Measurements from ENCODE around the gene CDKL2.
"Not testable (repeated sequence)": the region's sequence is repeated elsewhere in the genome, so short reads cannot be mapped to it uniquely, and the experiment has no call there.

Gene CDKL2

GRCh38 chr4:75666299-75666698 lies 36.0 kb upstream of the CDKL2 start:
- Histone ChIP-seq H3K27ac (no peak overlapping the region), H3K4me2 (no peak overlapping the region), H3K27me3 (no peaks in the 10 kb centered on the region), H4K20me1 (peaks cover 100% of the 10 kb centered on the region), H3K4me1 (peaks cover 41% of the 10 kb centered on the region), H3K9me3 (no peaks in the 10 kb centered on the region), H3K36me3 (peaks cover 47% of the 10 kb centered on the region), H3K9ac (no peak overlapping the region), H3K4me3 (no peak overlapping the region)
- TF ChIP-seq Cebpa-rat (IDR thresholded peaks at IDR 0.05), result no peak

DNA sequence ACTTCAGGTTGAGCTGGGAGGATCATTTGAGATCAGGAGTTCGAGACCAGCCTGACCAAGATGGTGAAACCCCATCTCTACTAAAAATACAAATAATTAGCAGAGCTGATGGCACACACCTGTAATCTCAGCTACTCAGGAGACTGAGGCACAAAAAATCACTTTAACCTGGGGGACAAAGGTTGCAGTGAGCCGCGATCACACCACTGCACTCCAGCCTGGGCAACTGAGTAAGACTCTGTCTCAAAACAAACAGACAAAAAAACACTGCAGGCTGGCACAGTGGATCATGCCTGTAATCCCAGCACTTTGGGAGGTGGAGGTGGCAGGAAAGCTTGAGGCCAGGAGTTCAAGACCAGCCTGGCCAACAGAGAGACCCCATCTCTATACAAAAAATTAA lies 34.3 kb upstream of the CDKL2 start:
- not testable (repeated sequence) for H3K4me3 ChIP-seq, H3K9me3 ChIP-seq, H3K27me3 ChIP-seq, H3K27ac ChIP-seq, H3K4me2 ChIP-seq, H3K9ac ChIP-seq
- Histone ChIP-seq H4K20me1 (peaks cover 100% of the 10 kb centered on the region), H3K36me3 (peaks cover 56% of the 10 kb centered on the region), H3K4me1 (peaks cover 24% of the 10 kb centered on the region)

GRCh38 chr4:75662626-75663025 lies 32.3 kb upstream of the CDKL2 start:
- no peaks in the 10 kb centered on the region for H3K9me3 ChIP-seq
- peaks cover 6% of the 10 kb centered on the region for H3K4me1 ChIP-seq
- no peak overlapping the region for H3K27ac ChIP-seq
- no peaks in the 10 kb centered on the region for H3K27me3 ChIP-seq
- H3K4me2 ChIP-seq, result no peak overlapping the region
- no peak for TF ChIP-seq Cebpa-rat (IDR thresholded peaks at IDR 0.05)
- no peak overlapping the region for H3K4me3 ChIP-seq
- peaks cover 75% of the 10 kb centered on the region for H3K36me3 ChIP-seq
- H3K9ac ChIP-seq, result no peak overlapping the region
- H4K20me1 ChIP-seq, result peaks cover 100% of the 10 kb centered on the region

DNA sequence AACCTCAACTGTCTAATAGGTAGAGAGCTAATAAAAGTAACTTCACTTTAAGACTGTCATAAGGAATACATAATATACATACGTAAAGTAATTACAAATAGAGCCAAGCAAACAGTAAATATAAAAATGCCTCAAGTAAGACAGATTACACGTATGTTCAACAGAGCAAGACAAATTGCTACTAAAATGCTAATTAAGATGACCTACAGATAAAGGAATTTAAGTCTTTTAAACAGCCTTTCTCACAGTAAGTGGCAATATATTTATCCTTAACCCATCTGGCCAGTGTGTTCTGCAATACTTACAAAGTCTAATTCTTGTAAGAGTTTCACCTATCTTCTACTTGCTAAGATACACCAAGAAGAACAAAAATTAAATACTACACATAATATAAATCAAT lies 30.2 kb upstream of the CDKL2 start:
- Histone ChIP-seq H3K4me2 (no peak overlapping the region), H3K4me3 (no peak overlapping the region), H3K9me3 (no peaks in the 10 kb centered on the region), H3K36me3 (peaks cover 90% of the 10 kb centered on the region), H3K4me1 (no peaks in the 10 kb centered on the region), H3K27me3 (no peaks in the 10 kb centered on the region), H4K20me1 (peaks cover 99% of the 10 kb centered on the region), H3K27ac (no peak overlapping the region), H3K9ac (no peak overlapping the region)
- no peak for TF ChIP-seq Cebpa-rat (IDR thresholded peaks at IDR 0.05)

DNA sequence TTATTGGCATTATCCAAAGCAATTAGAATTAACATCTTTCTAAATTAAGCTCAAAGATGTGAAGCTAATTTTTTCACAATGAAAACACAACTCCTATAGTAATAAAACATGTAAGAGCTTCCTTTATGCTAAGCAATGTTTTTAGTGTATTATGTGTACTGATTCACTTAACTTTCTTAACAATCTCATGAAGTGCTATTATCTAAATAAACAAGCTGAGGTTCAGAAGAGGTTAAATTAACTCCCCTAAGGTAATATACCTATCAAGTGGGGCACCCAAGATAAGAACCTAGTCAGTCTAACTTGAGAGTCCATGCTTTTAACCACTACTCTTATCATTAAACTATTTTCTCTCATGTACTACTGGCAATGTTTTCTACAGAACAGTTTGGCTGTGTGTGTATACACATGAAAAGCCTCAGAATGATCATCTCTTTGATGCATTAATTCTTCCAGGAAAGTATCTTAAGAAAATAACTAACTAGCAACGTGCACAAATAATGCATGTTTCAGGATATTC lies 29.2 kb upstream of the CDKL2 start:
- no peak overlapping the region for H3K27ac ChIP-seq

DNA sequence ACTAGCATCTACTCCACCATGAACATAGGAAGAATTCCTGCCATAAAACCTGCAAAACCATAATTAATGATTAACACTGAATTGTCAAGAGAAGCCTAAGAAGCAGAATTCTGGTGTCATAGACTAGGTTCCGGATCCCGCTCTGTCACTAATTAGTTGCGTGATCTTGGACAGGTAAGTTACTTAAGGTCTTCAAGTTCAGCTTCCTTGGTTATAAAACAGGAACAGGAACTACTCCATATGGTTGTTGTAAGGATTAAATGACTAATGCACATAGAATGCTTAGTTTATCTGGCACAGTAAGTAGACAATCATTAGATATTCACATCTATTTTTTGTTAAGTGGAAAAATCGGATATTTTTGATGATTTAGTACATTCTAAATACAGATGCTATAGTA lies 28.5 kb upstream of the CDKL2 start:
- Histone ChIP-seq H3K4me3 (no peak overlapping the region), H3K27ac (no peak overlapping the region), H3K36me3 (peaks cover 96% of the 10 kb centered on the region), H3K4me1 (no peaks in the 10 kb centered on the region), H3K9ac (no peak overlapping the region), H3K4me2 (no peak overlapping the region), H4K20me1 (peaks cover 99% of the 10 kb centered on the region), H3K9me3 (no peaks in the 10 kb centered on the region), H3K27me3 (no peaks in the 10 kb centered on the region)
- TF ChIP-seq Cebpa-rat (IDR thresholded peaks at IDR 0.05), result no peak

More for the DNA sequence above, 29.2 kb upstream of the CDKL2 start:
- H3K9ac ChIP-seq, result no peak overlapping the region
- TF ChIP-seq Cebpa-rat (IDR thresholded peaks at IDR 0.05), result no peak
- no peak overlapping the region for H3K4me2 ChIP-seq
- H4K20me1 ChIP-seq, result peaks cover 99% of the 10 kb centered on the region
- H3K36me3 ChIP-seq, result peaks cover 96% of the 10 kb centered on the region
- H3K9me3 ChIP-seq, result no peaks in the 10 kb centered on the region
- no peaks in the 10 kb centered on the region for H3K4me1 ChIP-seq
- no peak overlapping the region for H3K4me3 ChIP-seq
- no peaks in the 10 kb centered on the region for H3K27me3 ChIP-seq

DNA sequence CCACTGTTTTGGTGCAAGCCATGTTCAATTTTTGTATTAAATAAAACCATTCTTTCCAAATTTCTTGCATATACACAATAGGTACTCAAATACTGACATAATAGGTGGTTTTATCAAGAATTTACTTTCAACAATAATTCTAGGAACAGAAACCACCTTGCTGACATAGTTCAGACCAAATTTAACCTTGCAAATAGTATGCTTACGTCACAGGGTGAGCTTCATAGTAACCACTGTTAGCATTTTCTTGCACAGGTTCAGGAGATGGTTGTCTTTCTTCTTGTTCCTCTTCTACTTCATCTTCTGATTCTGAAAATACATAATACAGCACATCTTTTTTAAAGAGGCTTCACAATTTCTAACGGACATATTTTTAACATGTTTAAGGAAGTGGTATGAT lies 25.2 kb upstream of the CDKL2 start:
- Histone ChIP-seq H3K9me3 (no peaks in the 10 kb centered on the region), H3K4me3 (no peak overlapping the region), H3K4me2 (no peak overlapping the region), H3K9ac (no peak overlapping the region), H3K27ac (no peak overlapping the region), H4K20me1 (peaks cover 99% of the 10 kb centered on the region), H3K4me1 (no peaks in the 10 kb centered on the region; the same call in 1 of the 2 replicates), H3K27me3 (no peaks in the 10 kb centered on the region), H3K36me3 (peaks cover 92% of the 10 kb centered on the region)
- TF ChIP-seq Cebpa-rat (IDR thresholded peaks at IDR 0.05), result no peak

GRCh38 chr4:75654905-75655304 lies 24.6 kb upstream of the CDKL2 start:
- H3K27ac ChIP-seq, result no peak overlapping the region
- H3K4me2 ChIP-seq, result no peak overlapping the region
- no peak overlapping the region for H3K9ac ChIP-seq
- H4K20me1 ChIP-seq, result peaks cover 99% of the 10 kb centered on the region
- H3K36me3 ChIP-seq, result peaks cover 91% of the 10 kb centered on the region
- no peaks in the 10 kb centered on the region for H3K9me3 ChIP-seq
- no peaks in the 10 kb centered on the region for H3K27me3 ChIP-seq
- no peaks in the 10 kb centered on the region; the same call in 1 of the 2 replicates for H3K4me1 ChIP-seq
- H3K4me3 ChIP-seq, result no peak overlapping the region
- TF ChIP-seq Cebpa-rat (IDR thresholded peaks at IDR 0.05), result no peak

DNA sequence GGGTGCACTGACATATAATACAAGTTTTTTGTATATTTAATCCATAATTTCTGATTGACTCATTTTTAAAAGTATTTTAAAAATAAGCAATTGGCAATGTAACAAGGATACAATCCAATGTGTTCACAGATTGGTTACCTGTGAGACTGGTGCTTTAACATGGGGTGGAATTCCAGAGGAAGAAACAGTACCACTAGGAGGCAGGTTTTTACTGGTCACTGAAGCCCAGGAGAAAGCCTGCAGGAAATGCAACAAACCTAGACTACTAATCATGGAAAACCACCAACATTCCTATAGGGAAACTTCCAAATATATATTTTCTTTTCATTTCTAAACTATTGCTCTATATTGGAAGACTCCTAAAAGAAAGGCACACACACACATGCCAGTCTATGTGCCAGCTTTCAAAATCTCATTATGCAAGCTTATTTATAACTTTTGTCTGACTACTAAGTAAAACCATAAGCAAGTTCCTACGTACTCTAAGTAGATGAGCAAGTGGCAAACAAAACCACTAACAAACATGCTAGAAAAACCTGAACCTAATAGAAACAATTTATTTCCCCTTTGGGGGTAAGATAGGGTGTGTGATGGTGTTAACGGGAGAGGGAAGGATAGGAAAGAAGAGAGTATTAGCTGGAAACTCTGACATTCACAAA lies 23.6 kb upstream of the CDKL2 start:
- Histone ChIP-seq H3K27me3 (no peaks in the 10 kb centered on the region), H4K20me1 (peaks cover 99% of the 10 kb centered on the region), H3K36me3 (peaks cover 91% of the 10 kb centered on the region), H3K4me3 (no peak overlapping the region), H3K9me3 (no peaks in the 10 kb centered on the region), H3K9ac (no peak overlapping the region), H3K4me1 (no peaks in the 10 kb centered on the region; the same call in 1 of the 2 replicates), H3K27ac (no peak overlapping the region), H3K4me2 (no peak overlapping the region)
- no peak for TF ChIP-seq Cebpa-rat (IDR thresholded peaks at IDR 0.05)

DNA sequence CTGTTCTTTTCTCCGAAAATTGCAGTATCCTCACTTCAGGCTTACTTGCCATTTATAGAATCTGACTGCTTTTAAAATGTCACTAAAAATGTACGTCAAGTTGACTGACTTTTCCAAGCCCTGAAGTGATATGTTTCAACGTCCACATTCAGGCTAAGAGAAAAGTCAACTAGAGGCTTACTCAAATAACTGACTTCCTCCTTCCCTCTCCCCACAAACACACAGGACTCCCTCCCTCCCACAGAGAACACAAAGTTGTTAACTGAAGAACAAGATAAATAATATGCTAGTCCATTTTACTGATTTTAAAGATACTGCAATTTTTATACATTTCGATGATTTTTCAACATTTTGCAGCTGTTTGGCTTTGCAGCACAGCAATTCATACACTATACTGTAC lies 13.8 kb upstream of the CDKL2 start:
- Histone ChIP-seq H3K27me3 (no peaks in the 10 kb centered on the region), H3K9ac (no peak overlapping the region), H3K4me3 (no peak overlapping the region), H3K4me1 (no peaks in the 10 kb centered on the region), H3K27ac (no peak overlapping the region), H3K9me3 (no peaks in the 10 kb centered on the region), H4K20me1 (peaks cover 44% of the 10 kb centered on the region), H3K4me2 (no peak overlapping the region), H3K36me3 (peaks cover 83% of the 10 kb centered on the region)
- no peak for TF ChIP-seq Cebpa-rat (IDR thresholded peaks at IDR 0.05)

Data from BLaER1 (cell line).